Measurements from ENCODE around the gene CCDC92. TPM values are rescaled to one million over a fixed set of nuclear protein-coding genes. Genes with fewer than 3 reads are reported as not detected.

CCDC92 gene
- total RNA-seq, 2 experiments from 2014 or later: 11.5 to 12.7 TPM

DNA sequence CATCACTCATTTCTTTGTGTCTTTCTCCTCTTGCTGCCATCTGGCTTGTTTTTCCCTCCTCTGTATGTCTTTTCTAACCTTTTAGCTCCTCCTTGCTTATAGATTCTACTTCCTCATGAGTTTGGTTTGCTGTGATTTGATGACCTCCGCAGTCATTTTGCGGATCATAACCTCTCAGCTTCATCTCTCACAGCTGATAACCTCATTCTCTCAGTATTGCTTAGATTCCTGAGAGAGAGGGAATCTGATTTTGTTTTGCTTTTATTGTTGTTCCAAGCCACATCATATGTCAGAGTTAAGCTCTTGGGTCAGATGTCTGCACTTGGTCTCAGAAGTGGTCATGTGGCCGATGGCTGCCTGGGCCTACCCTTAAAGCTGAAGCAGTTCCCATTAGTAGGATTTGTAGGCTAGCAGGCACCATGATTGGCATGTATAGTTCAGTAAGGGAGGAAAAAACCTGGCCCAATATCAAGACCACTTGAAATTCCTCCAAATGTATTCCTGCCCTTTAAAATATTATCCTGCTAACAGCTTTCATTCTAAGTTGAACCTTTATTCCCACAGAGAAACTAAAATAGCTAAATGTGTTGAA lies 13.8 kb upstream of the CCDC92 start:
- Mint-ChIP-seq H3K9me3 (no peaks in the 10 kb centered on the region), H3K27ac (no peak overlapping the region), H3K27me3 (no peaks in the 10 kb centered on the region), H3K4me1 (ENCODE audit: low read depth) (peaks cover 5% of the 10 kb centered on the region), H3K36me3 (ENCODE audit: low read depth) (peaks cover 53% of the 10 kb centered on the region), H3K4me3 (no peak overlapping the region)
- H3K9me3 ChIP-seq (ENCODE audit: control insufficient read depth in 1 of 2, insufficient read depth in 1 of 2, low read length in 2 of 2): no peaks in the 10 kb centered on the region
- ATAC-seq (ENCODE audit: poor library complexity): no peak
- intact Hi-C loops (cut with DNase I, micrococcal nuclease): loop anchor here in 1 of 2 experiments (10.0 kb wide), 2 partner anchors 242 to 352 kb away; partner anchors contain the start of genes EIF2B1 and GTF2H3
- no peak for TF ChIP-seq CTCF (IDR thresholded peaks at IDR 0.05)
- ChIA-PET POLR2A (interaction anchor here (1.1 kb wide), 1 partner anchor 14 kb away, joined by 4 read pairs; the partner anchor contains the start of genes CCDC92 and ZNF664), CTCF (interaction anchor here (0.8 to 1.2 kb wide), 2 partner anchors 48 to 81 kb away, joined by 3 read pairs; no protein-coding TSS in a partner anchor)
- H3K27me3 ChIP-seq (ENCODE audit: control insufficient read depth in 1 of 2, insufficient read depth in 2 of 2, low read length in 2 of 2): no peaks in the 10 kb centered on the region
- no peak overlapping the region for H3K27ac ChIP-seq (ENCODE audit: low read depth in 1 of 2, low read length in 2 of 2)
- H3K4me3 ChIP-seq (ENCODE audit: low read length): no peak overlapping the region
- H3K36me3 ChIP-seq (ENCODE audit: insufficient read depth, low read length): peaks cover 32% of the 10 kb centered on the region
- no peaks in the 10 kb centered on the region for H3K4me1 ChIP-seq (ENCODE audit: insufficient read depth, low read length)
- no peak for DNase-seq

DNA sequence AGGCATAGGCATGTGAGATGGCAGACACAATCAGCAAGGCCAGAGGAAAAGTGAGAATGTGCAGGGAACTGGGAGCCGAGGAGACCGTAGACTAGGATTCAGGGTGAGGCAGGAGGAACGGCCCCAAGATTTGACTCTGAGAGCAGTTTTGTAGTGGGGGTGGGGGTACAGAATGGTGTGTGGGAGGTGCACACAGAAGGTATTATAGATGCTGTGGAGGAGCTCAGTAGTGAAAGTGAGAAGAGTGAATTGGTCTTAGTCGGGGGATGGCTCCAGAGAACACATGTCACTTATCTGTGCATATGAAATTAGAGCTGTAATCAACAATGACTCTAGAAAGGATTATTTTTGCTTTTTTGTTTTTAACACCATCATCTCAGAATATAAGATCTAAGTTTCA lies 12.3 kb upstream of the CCDC92 start:
- no peak for ATAC-seq (ENCODE audit: poor library complexity)
- Histone ChIP-seq H3K4me3 (ENCODE audit: low read length) (no peak overlapping the region), H3K36me3 (ENCODE audit: insufficient read depth, low read length) (peaks cover 19% of the 10 kb centered on the region), H3K27me3 (ENCODE audit: control insufficient read depth in 1 of 2, insufficient read depth in 2 of 2, low read length in 2 of 2) (no peaks in the 10 kb centered on the region), H3K4me1 (ENCODE audit: insufficient read depth, low read length) (no peaks in the 10 kb centered on the region), H3K27ac (ENCODE audit: low read depth in 1 of 2, low read length in 2 of 2) (no peak overlapping the region), H3K9me3 (ENCODE audit: control insufficient read depth in 1 of 2, insufficient read depth in 1 of 2, low read length in 2 of 2) (no peaks in the 10 kb centered on the region)
- intact Hi-C loops (cut with DNase I, micrococcal nuclease): loop anchor here (1.0 to 10.0 kb wide), 5 partner anchors 80 to 350 kb away; partner anchors contain the start of genes EIF2B1 (in 1 of the 2) and GTF2H3 (in 1 of the 2)
- Mint-ChIP-seq H3K4me1 (ENCODE audit: low read depth) (peaks cover 5% of the 10 kb centered on the region), H3K27ac (no peak overlapping the region), H3K36me3 (ENCODE audit: low read depth) (peaks cover 38% of the 10 kb centered on the region), H3K27me3 (no peaks in the 10 kb centered on the region), H3K4me3 (no peak overlapping the region), H3K9me3 (no peaks in the 10 kb centered on the region)
- DNase-seq: no peak
- TF ChIP-seq CTCF (IDR thresholded peaks at IDR 0.05): no peak
- ChIA-PET POLR2A (no interaction called here), CTCF (interaction anchor here (1.0 to 3.1 kb wide), 2 partner anchors 55 to 80 kb away, joined by 3 to 34 read pairs; no protein-coding TSS in a partner anchor)

- ChIA-PET POLR2A (interaction anchor here (1.3 to 1.7 kb wide), 2 partner anchors 73 to 78 kb away, joined by 3 to 4 read pairs; no protein-coding TSS in a partner anchor), CTCF (interaction anchor here (0.7 to 3.1 kb wide), 10 partner anchors 17 to 81 kb away, joined by 3 to 34 read pairs (median 3); no protein-coding TSS in a partner anchor)
- H3K9me3 ChIP-seq (ENCODE audit: control insufficient read depth in 1 of 2, insufficient read depth in 1 of 2, low read length in 2 of 2): no peaks in the 10 kb centered on the region
- peak; percentile 86 for ATAC-seq (ENCODE audit: poor library complexity)
- peak; percentile 84 for TF ChIP-seq CTCF (IDR thresholded peaks at IDR 0.05)
- Mint-ChIP-seq H3K36me3 (ENCODE audit: low read depth) (peaks cover 28% of the 10 kb centered on the region), H3K27ac (no peak overlapping the region), H3K9me3 (no peaks in the 10 kb centered on the region), H3K4me3 (no peak overlapping the region), H3K4me1 (ENCODE audit: low read depth) (peaks cover 5% of the 10 kb centered on the region), H3K27me3 (no peaks in the 10 kb centered on the region)
- no peak overlapping the region for H3K4me3 ChIP-seq (ENCODE audit: low read length)
- peaks cover 9% of the 10 kb centered on the region for H3K36me3 ChIP-seq (ENCODE audit: insufficient read depth, low read length)
- H3K27ac ChIP-seq (ENCODE audit: low read depth in 1 of 2, low read length in 2 of 2): no peak overlapping the region
- H3K27me3 ChIP-seq (ENCODE audit: control insufficient read depth in 1 of 2, insufficient read depth in 2 of 2, low read length in 2 of 2): no peaks in the 10 kb centered on the region
- intact Hi-C loops (cut with DNase I, micrococcal nuclease): loop anchor here (1.0 to 10.0 kb wide), 6 partner anchors 79 to 351 kb away; partner anchors contain the start of genes EIF2B1 (in 2 of the 2) and GTF2H3 (in 2 of the 2)
- H3K4me1 ChIP-seq (ENCODE audit: insufficient read depth, low read length): no peaks in the 10 kb centered on the region
- DNase-seq: peak; percentile 21 to 83 (median 39)
Measured at GRCh38 chr12:123983822-123984485, 11.3 kb upstream of the CCDC92 start.
